GOT3 (cell line): ENCODE measurements around the gene EDNRA.

ENCODE experiments used
- DNase-seq: peaks from one replicate; lab custom pipeline; 2025; ENCODE audit warnings: mixed read lengths; lab: John Stamatoyannopoulos, UW

The EDNRA gene

DNA sequence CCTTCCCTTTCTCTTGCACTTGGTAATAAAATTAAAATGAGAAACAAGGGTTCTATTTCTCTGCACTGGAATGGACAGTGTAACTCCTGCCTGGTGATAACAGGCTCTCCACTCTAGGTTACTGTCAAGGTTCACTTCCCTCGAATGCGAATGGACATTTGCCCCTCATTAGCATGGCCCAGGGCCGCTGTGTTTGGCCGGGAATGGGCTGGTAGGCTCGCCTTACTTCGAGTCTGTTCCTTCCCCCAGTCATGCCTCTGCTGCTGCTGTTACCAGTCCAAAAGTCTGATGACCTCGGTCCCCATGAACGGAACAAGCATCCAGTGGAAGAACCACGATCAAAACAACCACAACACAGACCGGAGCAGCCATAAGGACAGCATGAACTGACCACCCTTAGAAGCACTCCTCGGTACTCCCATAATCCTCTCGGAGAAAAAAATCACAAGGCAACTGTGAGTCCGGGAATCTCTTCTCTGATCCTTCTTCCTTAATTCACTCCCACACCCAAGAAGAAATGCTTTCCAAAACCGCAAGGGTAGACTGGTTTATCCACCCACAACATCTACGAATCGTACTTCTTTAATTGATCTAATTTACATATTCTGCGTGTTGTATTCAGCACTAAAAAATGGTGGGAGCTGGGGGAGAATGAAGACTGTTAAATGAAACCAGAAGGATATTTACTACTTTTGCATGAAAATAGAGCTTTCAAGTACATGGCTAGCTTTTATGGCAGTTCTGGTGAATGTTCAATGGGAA is 61.5 kb downstream of the EDNRA start:
- no peak for DNase-seq

DNA sequence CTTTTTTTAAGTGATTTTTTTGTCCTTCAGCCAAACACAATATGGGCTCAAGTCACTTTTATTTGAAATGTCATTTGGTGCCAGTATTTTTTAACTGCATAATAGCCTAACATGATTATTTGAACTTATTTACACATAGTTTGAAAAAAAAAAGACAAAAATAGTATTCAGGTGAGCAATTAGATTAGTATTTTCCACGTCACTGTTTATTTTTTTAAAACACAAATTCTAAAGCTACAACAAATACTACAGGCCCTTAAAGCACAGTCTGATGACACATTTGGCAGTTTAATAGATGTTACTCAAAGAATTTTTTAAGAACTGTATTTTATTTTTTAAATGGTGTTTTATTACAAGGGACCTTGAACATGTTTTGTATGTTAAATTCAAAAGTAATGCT is 62.1 kb downstream of the EDNRA start:
- no peak for DNase-seq

- DNase-seq: no peak
Measured at GRCh38 chr4:147546349-147546748, 65.5 kb downstream of the EDNRA start.

DNA sequence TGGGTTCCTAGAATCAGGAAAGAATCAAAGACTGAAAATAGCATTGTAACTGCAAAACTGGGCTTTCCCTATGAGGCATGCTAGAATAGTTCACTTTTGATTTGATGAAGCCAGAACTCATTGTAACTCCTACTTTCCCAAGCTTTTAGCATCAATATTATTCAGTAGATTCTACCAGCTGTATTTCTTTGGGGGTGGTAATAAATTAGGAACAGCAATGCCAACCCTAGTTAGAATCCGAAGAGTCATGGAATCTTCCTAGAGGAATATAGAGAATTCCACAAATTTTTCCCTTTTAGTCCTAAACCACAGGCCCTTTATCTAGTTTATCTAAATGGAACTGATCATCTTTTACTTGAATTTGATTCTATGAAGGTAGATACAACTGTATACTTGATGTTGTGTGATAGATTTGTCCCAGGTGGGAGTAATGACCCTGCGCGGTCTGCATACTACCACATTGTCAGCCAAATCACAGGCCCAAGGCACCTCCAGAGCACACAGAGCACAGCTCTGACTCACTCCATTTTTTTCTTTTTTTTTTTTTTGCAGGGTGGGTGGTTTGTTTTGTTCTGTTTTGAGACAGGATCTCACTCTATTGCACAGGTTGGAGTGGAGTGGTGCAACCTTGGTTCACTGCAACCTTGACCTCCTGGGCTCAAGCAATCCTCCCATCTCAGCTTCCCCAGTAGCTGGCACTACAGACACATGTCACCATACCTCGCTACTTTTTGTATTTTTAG is 66.6 kb downstream of the EDNRA start:
- DNase-seq: no peak

DNA sequence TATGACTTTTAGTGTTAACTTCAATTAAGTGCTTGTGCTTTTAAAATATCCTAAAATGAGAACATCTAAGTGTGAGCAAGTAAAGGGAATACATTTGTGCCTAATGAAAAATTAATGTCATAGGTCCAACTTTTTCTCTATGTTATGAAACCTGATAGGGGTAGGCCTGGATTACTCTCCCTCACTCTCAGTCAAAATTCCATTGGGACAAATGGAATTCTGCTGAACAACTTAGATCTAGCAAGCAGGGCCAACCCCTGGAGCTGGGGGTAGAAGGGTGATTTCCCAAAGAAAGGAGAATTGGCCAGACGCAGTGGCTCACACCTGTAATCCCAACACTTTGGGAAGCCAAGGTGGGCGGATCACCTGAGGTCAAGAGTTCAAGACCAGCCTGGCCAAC is 67.4 kb downstream of the EDNRA start:
- no peak for DNase-seq

DNA sequence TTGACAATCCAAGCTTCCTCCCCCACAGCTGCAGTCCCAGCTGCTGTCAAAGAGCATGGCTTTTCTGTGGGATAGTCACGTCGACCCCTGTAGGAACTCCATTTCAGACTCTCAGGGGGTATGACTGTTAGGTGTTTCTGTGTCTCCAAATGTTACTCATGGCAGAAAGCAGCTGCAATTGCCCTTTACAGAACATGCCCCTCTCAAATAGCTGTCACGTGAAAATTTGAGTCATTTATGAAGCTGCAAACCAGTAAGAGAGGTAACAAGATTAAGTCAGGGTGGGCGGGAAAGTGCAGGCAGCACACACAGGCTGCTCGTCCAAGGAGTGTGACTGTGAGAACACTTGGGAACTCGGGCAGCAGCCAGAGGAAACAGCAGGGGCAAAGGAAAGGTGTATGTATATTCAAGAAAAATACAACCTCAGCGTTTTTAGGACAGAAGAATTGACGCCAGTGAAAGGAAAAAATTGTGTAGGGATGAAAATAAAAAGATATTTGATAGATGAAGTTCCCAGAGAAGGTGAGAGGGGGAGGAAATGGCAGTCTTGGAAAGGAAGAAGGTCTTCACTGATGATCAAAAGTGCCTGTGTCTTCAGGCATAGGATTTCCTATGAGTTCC is 69.8 kb downstream of the EDNRA start:
- DNase-seq: no peak

- DNase-seq: no peak
Measured at GRCh38 chr4:147560625-147561024, 79.7 kb downstream of the EDNRA start.

DNA sequence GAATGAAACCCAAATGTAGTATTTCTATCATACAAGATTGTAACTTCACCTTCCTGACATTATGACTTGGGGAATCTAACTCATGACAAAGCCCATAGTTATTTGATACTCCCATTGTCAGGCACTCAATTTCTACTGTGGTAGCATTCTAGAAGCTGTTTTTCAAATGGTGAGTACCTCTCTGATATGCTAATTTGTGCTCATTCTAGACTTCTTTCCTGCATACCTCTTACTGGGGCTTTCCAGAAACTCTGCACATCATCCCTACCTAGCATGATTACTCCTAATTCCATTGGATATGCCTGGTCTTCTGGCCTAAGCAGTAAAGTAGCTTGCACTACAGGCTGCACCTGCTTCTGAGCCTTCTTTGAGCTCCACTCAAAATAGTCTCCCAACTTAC is 85.9 kb downstream of the EDNRA start:
- DNase-seq: no peak

DNA sequence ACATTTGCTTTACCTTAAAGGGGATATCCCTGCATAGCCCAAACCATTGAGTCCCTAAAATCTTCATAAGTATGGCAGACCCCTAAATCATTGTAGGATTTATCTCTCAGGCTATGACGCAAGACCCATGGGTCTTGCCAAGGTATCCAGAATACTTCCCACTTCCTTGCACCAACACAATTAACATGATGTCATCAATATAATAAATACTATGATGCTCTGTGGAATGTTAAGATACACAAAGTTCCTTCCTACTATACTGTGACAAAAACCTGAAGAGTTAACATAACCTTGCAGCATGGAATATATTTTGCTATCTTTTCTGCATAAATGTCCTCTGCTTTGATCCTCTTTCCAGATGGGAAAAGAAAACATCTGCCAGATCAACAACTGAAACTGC is 86.4 kb downstream of the EDNRA start:
- no peak for DNase-seq

DNA sequence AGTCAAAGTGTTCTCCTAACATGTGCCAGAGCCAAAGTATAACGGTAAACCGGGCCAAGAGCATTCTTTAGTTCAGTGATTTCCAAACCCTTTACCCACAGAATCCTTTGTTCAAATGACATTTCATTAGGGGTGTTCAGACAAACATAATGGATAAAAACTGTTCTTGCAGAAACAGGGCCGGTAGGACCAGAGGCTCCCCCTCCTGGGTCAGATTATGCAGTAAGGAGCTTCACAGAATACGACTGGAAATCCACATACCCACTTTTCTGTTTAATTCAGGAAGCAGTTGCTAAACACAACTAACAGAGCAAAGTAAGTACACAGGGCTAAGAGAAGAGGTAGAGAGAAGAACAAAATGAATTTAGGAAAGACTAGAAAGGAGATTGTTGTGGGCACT is 89.7 kb downstream of the EDNRA start:
- no peak for DNase-seq

DNA sequence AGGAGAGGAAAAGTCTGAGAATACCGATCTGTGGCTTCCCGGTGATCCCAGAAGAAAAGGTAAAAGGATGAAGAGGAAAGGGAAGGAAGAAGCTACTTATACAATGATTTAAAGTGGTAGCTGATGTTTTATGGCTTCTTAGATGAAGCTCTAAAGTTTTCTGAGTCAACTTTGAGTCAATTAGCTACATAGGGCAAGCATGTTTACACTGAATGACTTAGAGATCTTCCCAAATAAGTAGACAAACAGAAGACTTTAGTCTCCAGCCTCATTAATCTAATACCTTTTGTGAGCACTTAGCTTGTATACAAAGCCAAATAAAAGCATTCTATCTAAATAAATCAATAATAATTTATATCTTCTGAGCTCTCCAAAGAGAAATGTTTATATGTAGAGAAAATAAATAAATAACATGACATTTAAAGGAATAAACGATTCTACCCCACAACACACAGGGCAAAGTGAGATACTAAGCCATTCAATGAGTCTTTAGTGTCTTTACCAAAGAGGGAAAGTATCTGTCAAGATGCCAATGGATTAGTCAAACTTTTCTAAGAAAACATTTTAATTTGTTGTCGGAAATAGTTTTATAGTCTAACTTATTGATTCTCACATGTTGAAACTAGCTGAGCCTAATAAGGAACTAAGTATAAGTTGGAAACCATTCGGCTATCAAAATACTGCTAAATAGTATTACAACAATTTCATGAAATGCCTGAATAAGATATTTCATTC is 90.3 kb downstream of the EDNRA start:
- DNase-seq: no peak

DNA sequence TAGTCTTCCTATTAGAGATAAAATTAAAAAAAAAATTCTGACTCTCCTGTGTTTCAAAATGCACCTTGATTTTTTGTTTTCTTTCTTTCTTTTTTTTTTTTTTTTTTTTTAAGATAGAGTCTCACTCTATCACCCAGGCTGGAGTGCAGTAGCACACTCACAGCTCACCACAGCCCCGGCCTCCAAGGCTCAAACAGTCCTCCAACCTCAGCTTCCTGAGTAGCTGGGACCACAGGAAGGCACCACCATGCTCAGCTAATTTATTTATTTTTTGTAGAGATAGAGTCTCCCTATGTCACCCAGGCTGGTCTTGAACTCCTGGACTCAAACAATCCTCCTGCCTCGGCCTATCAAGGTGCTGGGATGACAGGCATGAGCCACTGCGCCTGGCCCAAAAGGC is 95.2 kb downstream of the EDNRA start:
- no peak for DNase-seq

DNA sequence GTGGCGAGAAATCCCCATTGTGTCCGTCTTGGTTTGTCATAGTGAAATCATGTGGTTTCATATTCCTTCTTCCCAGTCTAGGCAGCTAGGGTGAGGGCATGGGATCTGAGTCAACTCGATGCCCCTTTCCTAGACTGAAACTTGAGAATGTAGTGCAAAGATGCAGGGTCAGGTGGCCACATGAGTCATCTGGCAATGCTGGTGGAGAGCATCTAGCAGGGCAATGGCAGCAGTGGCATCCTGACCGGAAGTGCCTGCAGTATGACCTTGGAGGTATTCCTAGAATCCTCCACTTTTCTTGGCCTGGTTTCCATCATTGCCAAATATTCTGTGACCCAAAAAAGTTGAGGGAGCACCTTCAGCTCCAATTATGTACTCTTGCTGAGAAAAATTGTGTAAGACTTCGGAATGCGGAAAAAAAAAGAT is 97.2 kb downstream of the EDNRA start:
- peak; percentile 17 for DNase-seq

DNA sequence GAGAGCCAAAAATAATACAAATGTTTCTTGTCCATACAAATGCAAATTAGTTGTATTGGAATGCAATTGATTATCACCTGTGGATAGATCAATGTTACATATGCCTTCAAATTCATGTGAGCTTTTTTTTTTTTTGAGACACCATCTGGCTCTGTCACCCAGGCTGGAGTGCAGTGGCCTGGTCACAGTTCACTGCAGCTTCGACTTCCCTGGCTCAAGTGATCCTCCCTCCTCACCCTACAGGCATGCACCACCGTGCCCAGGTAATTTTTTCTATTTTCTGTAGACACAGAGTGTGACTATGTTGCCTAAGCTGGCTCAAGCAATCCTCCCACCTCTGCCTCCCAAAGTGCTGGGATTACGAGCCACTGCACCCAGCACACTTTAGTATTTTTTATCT is 97.7 kb downstream of the EDNRA start:
- no peak for DNase-seq

- no peak for DNase-seq
Measured at GRCh38 chr4:147580396-147580795, 99.5 kb downstream of the EDNRA start.

DNA sequence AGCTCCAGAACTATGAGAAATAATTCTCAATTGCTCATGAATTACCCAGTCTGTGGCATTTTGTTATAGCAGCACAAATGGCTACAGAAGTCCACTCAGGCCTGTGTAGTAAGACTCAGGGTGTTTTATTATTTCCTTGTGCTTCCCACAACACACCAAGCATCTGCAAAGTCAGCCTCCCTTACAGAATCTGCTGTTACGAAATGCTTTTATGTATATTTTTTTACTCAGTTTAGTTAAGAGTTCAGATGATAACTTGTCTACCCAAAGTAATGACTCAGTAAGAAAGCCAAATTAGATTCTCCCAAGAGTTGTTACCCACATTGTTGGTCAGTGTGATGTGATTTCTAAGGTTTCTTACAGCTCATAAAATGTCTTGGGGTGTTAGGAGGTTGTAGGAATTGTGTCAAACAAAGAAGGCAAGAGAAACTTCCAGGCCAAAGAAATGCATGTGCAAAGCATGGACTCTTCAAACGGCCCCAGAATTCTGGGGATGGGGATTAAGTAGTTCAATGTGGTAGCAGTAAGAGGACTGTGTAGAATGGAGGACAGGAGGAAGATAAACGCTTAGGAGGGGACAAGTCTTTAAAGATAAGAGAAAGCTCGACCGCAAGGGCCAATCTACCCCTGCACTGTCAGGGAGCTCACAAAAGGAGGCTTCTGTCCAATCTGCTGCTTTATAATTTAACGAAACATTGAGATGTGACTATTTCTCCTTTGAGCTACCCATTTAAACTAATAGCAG is 100.9 kb downstream of the EDNRA start:
- no peak for DNase-seq

DNA sequence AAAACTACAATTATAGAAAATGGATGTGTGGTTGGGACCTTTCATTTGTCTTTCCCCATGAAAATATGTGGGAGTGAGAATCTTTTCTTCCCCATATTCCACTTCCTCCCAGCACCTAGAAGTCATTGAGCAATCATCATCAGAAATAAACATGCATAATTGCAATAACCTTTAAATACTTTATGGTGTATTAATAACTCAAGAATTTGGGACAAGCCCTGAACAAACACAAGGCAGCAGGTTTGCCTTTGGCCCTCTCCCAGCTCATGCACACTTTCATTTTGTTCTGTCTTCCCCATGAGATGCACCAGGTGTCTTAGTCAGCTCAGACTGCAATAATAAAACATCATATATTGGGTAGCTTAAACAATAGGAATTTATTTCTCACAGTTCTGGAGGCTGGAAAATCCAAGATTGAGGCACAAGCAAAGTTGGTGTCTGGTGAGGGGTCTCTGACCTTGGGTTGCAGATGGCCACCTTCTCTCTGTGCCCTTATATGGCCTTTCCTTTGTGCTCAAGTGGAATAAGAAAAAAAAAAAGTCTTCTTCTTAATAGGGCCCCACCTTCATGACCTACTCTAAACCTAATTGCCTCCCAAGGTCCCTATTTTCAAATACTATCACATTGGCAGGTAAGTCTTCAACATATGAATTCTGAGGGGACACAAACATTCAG is 101.6 kb downstream of the EDNRA start:
- DNase-seq: no peak

DNA sequence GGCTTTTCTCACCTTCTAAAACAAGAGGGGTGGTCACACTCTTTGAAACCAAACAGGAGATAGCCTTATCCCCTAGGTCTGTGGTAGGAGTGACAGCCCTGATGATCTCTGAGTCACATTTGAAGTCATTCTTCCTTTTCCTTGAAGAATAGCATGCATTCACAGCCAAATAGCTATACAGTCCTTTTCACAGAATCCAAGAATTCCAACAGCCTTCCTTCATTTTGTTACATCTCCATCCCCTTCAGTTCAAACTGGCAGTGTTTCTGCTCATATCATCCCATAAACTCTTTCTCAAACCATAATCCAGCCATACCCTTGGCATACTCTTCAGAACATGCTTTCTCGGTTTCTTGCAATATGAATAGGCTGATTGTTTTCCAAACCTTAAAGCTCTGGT is 103.0 kb downstream of the EDNRA start:
- DNase-seq: no peak

- no peak for DNase-seq
Measured at GRCh38 chr4:147586032-147586431, 105.1 kb downstream of the EDNRA start.

DNA sequence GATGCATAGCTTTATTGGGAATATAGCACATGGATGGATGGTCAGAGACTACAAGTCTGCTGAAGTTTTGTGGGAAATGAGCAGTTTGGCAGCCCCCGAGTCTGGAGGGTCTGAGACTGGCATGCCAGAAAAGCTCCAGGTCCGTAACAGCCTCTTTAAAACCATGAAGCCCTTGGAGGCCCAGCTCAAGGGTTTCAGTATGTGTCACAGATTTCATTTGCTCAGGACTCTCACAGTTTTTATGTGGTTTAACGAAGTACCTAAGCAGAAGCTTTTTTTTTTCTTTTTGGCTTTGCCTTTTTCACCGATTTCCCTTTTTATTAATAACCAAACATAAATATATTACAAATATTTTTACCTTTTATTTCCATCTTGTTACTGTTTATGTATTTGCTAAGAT is 105.7 kb downstream of the EDNRA start:
- DNase-seq: no peak

- no peak for DNase-seq
Measured at GRCh38 chr4:147587041-147587440, 106.1 kb downstream of the EDNRA start.
